COLO668 (cell line): ENCODE measurements around the gene LDAF1.
"Not testable (repeated sequence)": the region's sequence is repeated elsewhere in the genome, so short reads cannot be mapped to it uniquely, and the experiment has no call there.

ENCODE experiments used
- DNase-seq: peaks from one replicate; lab custom pipeline; 2025; ENCODE audit not compliant: unreplicated experiment; lab: John Stamatoyannopoulos, UW

The LDAF1 gene

DNA sequence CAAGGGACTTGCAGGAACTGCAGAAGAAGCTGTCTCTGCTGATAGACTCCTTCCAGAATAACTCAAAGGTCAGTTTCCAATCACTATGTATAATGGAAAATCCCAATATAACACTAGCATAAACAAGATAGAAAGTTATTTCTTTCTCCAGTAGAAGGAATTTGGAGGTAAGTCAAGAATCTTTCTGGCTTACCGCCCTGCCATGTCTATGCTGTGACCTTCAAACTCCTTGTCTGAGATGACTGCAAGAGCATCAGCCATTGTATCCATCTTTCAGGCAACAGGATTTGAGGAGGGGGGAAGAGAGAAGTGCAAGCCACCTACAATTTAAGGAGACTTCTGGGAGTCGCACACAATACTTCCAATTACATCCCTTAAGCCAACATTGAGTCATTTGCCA lies 2.7 kb downstream of the LDAF1 start:
- DNase-seq: no peak

GRCh38 chr16:21162661-21163151 lies 4.2 kb downstream of the LDAF1 start:
- DNase-seq: no peak

- DNase-seq: no peak
Observed at GRCh38 chr16:21163576-21163975, 5.1 kb downstream of the LDAF1 start.

- DNase-seq: no peak
Observed at GRCh38 chr16:21164521-21165168, 6.2 kb downstream of the LDAF1 start.

GRCh38 chr16:21166561-21166961 lies 8.1 kb downstream of the LDAF1 start:
- no peak for DNase-seq

DNA sequence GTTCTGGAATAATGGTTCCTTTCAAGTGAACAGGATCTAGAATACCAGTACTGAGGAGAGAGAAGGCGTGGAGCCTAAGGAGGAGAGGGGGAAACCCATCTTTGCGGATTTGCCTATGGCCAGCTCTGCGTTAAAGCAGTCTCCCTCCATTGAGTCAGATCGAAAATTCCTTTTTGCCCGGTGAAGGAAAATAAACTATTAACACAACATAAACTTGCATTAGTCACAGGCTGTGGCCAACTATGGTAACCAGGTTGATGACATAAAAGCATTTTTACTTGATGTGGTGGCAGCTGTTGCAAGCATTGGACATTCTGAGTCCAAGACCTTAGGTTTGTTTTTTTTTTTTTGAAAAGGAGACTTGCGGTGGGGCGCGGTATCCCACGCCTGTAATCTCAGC lies 8.9 kb downstream of the LDAF1 start:
- no peak for DNase-seq

- DNase-seq: no peak
Observed at GRCh38 chr16:21167929-21168602, 9.6 kb downstream of the LDAF1 start.

GRCh38 chr16:21169249-21169981 lies 10.9 kb downstream of the LDAF1 start:
- no peak for DNase-seq

DNA sequence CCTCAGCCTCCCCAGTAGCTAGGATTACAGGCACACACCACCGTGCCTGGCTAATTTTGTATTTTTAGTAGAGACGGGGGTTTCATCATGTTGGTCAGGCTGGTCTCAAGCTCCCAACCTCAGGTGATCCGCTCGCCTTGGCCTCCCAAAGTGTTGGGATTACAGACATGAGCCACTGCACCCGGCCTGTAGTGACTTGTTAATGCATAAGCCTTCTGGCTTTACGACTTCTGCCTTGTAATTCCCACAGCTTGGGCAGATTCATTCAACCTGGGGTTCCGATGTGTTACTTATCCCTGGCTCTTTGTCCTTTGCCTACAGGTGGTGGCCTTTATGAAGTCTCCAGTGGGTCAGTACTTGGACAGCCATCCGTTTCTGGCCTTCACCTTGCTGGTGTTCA lies 11.6 kb downstream of the LDAF1 start:
- not testable (repeated sequence) for DNase-seq

GRCh38 chr16:21172650-21173049 lies 14.2 kb downstream of the LDAF1 start:
- no peak for DNase-seq

GRCh38 chr16:21175397-21175796 lies 16.9 kb downstream of the LDAF1 start:
- DNase-seq: no peak

DNA sequence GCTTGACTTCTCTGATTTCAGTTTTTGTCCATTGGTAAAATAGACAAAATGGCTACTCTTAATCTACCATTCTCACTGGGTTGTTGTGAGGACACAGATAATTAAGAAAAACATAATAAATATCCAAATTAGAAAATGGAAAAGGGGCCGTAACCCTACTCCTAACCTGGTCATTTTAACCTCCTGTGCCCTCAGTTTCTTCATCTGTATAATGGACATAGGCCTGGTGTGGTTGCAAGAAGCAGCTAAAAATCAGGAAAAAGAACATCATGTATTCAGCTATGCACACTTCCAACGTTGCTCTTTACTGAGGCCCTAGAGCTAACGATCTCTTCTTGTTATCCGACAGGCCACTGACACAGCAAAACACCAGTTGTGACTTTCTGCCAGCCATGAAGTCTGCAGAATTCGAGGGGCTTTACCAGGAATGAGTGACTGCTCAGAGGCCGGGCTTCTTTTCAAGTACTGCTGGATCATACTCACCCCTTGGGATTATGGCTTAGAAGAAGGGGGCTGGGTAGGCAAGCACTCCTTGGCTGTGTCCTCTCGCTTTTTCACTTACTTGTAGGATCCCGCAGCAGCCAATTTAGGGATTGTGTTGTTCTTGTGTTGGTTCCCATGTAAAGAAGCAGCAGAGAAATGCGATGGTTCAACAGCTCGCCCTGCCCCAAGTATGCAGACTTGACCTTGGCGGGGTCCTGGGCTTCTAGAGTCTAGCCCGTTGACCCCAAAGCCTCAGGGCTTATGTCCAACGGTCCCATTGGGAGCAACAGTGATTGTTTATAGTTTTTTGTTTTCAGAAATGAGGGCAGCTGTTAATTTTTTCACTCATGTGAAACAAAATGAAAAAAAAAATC lies 20.9 kb downstream of the LDAF1 start:
- DNase-seq: no peak

DNA sequence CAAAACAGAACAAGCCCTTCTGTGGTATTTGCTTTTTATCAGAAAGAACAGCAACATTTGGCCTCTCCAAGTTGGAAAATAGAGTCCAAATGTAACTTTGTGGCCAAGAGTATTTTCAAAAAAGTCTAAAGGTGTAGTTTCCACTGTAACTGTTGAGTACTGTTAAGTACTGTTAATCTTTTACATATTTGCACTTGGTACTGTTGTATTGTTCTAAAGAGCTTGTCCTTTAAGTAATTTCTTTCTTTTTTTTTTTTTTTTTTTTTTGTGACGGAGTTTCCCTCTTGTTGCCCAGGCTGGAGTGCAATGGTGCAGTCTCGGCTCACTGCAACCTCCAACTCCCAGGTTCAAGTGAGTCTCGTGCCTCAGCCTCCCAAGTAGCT lies 21.5 kb downstream of the LDAF1 start:
- DNase-seq: no peak

- no peak for DNase-seq
Observed at GRCh38 chr16:21183995-21184394, 25.5 kb downstream of the LDAF1 start.

DNA sequence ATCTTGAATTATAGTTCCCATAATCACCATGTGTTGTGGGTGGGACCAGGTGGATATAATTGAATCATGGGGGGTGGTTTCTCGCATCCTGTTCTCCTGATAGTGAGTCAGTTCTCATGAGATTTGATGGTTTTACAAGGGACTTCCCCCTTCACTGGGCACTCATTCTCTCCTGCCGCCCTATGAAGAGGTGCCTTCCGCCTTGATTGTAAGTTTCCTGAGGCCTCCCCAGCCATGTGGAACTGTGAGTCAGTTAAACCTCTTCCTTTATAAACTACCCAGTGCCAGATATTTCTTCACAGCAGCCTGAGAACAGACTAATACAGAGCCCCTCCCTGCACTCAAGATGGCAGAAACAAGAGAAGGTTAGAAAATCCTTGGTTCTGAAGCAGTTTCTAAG lies 26.4 kb downstream of the LDAF1 start:
- no peak for DNase-seq

- no peak for DNase-seq
Observed at GRCh38 chr16:21185659-21186325, 27.3 kb downstream of the LDAF1 start.

DNA sequence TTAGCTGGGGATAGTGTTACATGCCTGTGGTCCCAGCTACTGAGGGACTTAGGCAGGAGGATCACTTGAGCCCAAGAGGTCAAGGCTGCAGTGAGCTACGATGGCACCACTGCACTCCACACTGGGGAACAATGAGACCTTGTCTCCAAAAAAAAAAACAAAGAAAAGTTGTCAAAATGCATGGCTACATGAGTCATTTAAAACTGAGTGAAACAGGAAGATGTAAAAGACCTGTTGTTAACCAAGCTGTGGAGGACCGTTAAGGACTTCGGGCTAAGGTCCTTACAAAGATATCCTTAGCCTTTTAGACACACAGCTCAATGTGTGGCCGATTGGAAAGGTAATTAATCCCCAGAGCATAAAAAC lies 27.8 kb downstream of the LDAF1 start:
- no peak for DNase-seq

GRCh38 chr16:21189311-21189710 lies 30.8 kb downstream of the LDAF1 start:
- DNase-seq: no peak

- DNase-seq: no peak
Observed at GRCh38 chr16:21190013-21190412, 31.5 kb downstream of the LDAF1 start.

GRCh38 chr16:21190599-21190998 lies 32.1 kb downstream of the LDAF1 start:
- DNase-seq: no peak

- no peak for DNase-seq
Observed at GRCh38 chr16:21192991-21193390, 34.5 kb downstream of the LDAF1 start.
